H9 (cell line): ENCODE data around the gene NDRG2. TPM values are rescaled to one million over a fixed set of nuclear protein-coding genes. Genes with fewer than 3 reads are reported as not detected.

Source experiments
- DNase-seq: peaks from one replicate; pipeline ENCODE4 v3.0.0-alpha.2; 2017
- H2AFZ ChIP-seq: one replicate; pipeline ENCODE4 v1.6.1; 2013; ENCODE audit warnings: mild to moderate bottlenecking, low read length, control low read depth, moderate library complexity
- H2AK5ac ChIP-seq: 2 replicates; pipeline ENCODE4 v1.6.1; 2013; ENCODE audit warnings: low read length, control low read depth, mixed read lengths; ENCODE audit not compliant: insufficient read length
- H2BK120ac ChIP-seq: one replicate; pipeline ENCODE4 v1.6.1; 2013; ENCODE audit warnings: low read depth, mild to moderate bottlenecking, low read length, control low read depth, inconsistent platforms; ENCODE audit not compliant: poor library complexity, severe bottlenecking
- H2BK12ac ChIP-seq: 2 replicates; pipeline ENCODE4 v1.6.1; 2013; ENCODE audit warnings: low read length, control low read depth, mixed read lengths, low read depth; ENCODE audit not compliant: insufficient read length
- H2BK15ac ChIP-seq: 2 replicates; pipeline ENCODE4 v1.6.1; 2013; ENCODE audit warnings: low read depth, low read length, control low read depth
- H2BK20ac ChIP-seq: one replicate; pipeline ENCODE4 v1.6.1; 2013; ENCODE audit warnings: low read depth, mild to moderate bottlenecking, low read length, control low read depth, inconsistent platforms; ENCODE audit not compliant: poor library complexity, severe bottlenecking
- H2BK5ac ChIP-seq: 2 replicates; pipeline ENCODE4 v1.6.1; 2013; ENCODE audit warnings: low read length, control low read depth, mixed read lengths; ENCODE audit not compliant: insufficient read length
- H3K14ac ChIP-seq: 2 replicates; pipeline ENCODE4 v1.6.1; 2013; ENCODE audit warnings: low read length, control low read depth; ENCODE audit not compliant: insufficient read depth
- H3K18ac ChIP-seq: 2 replicates; pipeline ENCODE4 v1.6.1; 2013; ENCODE audit warnings: low read depth, mild to moderate bottlenecking, mixed read lengths, low read length, control low read depth; ENCODE audit not compliant: insufficient read length
- H3K23ac ChIP-seq: 2 replicates; pipeline ENCODE4 v1.6.1; 2013; ENCODE audit warnings: low read length, control low read depth, mixed read lengths, low read depth; ENCODE audit not compliant: insufficient read length
- H3K23me2 ChIP-seq: 2 replicates; pipeline ENCODE4 v1.6.1; 2013; ENCODE audit warnings: low read depth, mild to moderate bottlenecking, mixed read lengths, low read length, control low read depth; ENCODE audit not compliant: insufficient read length, poor library complexity, severe bottlenecking
- H3K27ac ChIP-seq: 2 replicates; pipeline ENCODE4 v1.5.1; 2013; ENCODE audit warnings: low read length, control low read depth, mixed read lengths, low read depth; ENCODE audit not compliant: insufficient read length
- H3K27me3 ChIP-seq: 2 replicates; pipeline ENCODE4 v1.6.1; 2013; ENCODE audit warnings: low read length, control low read depth, inconsistent platforms; ENCODE audit not compliant: insufficient read depth
- H3K4ac ChIP-seq: 2 replicates; pipeline ENCODE4 v1.6.1; 2013; ENCODE audit warnings: low read depth, mild to moderate bottlenecking, control low read depth, inconsistent platforms, low read length, moderate library complexity
- H3K4me1 ChIP-seq: 2 replicates; pipeline ENCODE4 v1.6.1; 2013; ENCODE audit warnings: low read length, control low read depth, inconsistent platforms; ENCODE audit not compliant: insufficient read depth
- H3K4me2 ChIP-seq: 2 replicates; pipeline ENCODE4 v1.6.1; 2013; ENCODE audit warnings: low read length, control low read depth, mixed read lengths; ENCODE audit not compliant: insufficient read length, insufficient read depth
- H3K56ac ChIP-seq: 2 replicates; pipeline ENCODE4 v1.6.1; 2013; ENCODE audit warnings: low read depth, mild to moderate bottlenecking, mixed read lengths, low read length, control low read depth; ENCODE audit not compliant: insufficient read length
- H3K79me1 ChIP-seq: 2 replicates; pipeline ENCODE4 v1.6.1; 2013; ENCODE audit warnings: low read depth, mild to moderate bottlenecking, moderate library complexity, low read length, control low read depth, inconsistent platforms; ENCODE audit not compliant: insufficient read depth, poor library complexity, severe bottlenecking
- H3K79me2 ChIP-seq: 2 replicates; pipeline ENCODE4 v1.6.1; 2013; ENCODE audit warnings: low read length, control low read depth, inconsistent platforms; ENCODE audit not compliant: insufficient read depth
- H3K9ac ChIP-seq: 2 replicates; pipeline ENCODE4 v1.6.1; 2013; ENCODE audit warnings: low read length, control low read depth, mixed read lengths; ENCODE audit not compliant: insufficient read length; ENCODE audit errors: extremely low read depth
- H3K9me3 ChIP-seq: one replicate; pipeline ENCODE4 v1.6.1; 2013; ENCODE audit warnings: low read depth, low read length, inconsistent platforms; ENCODE audit not compliant: control insufficient read depth
- H3T11ph ChIP-seq: one replicate; pipeline ENCODE4 v1.6.1; 2013; ENCODE audit warnings: mild to moderate bottlenecking, low read length, control low read depth, inconsistent platforms
- H4K20me1 ChIP-seq: one replicate; pipeline ENCODE4 v1.6.1; 2013; ENCODE audit not compliant: control insufficient read depth, insufficient read length, insufficient read depth
- H4K5ac ChIP-seq: 2 replicates; pipeline ENCODE4 v1.6.1; 2013; ENCODE audit warnings: low read depth, mild to moderate bottlenecking, mixed read lengths, low read length, control low read depth; ENCODE audit not compliant: insufficient read length
- H4K8ac ChIP-seq: replicated peaks from 2 replicates; pipeline ENCODE4 v1.6.1; 2013; ENCODE audit warnings: low read length, control low read depth, mixed read lengths, low read depth; ENCODE audit not compliant: insufficient read length
- H4K91ac ChIP-seq: 2 replicates; pipeline ENCODE4 v1.6.1; 2013; ENCODE audit warnings: low read depth, mild to moderate bottlenecking, moderate library complexity, mixed read lengths, low read length, control low read depth; ENCODE audit not compliant: insufficient read length
- H3K27ac Mint-ChIP-seq, 3 experiments: 2 replicates in 2 of 3; 3 replicates in 1 of 3; pipeline ENCODE4 v1.8.0; 2020 to 2021; ENCODE audit warnings: mixed read lengths in 3 of 3, mild to moderate bottlenecking in 1 of 3, moderate library complexity in 1 of 3
- H3K27me3 Mint-ChIP-seq: 2 replicates; pipeline ENCODE4 v1.8.0; 2021; ENCODE audit warnings: low read depth, mild to moderate bottlenecking, moderate library complexity, mixed read lengths
- H3K36me3 Mint-ChIP-seq, 3 experiments: 2 replicates in 2 of 3; 3 replicates in 1 of 3; pipeline ENCODE4 v1.8.0; 2020 to 2021; ENCODE audit warnings: low read depth in 3 of 3, mixed read lengths in 3 of 3; ENCODE audit not compliant: insufficient read depth in 1 of 3
- H3K4me1 Mint-ChIP-seq, 2 experiments: 2 replicates each; pipeline ENCODE4 v1.8.0; 2020; ENCODE audit warnings: mixed read lengths in 2 of 2
- H3K4me3 Mint-ChIP-seq, 2 experiments: 2 replicates in 1 of 2; 3 replicates in 1 of 2; pipeline ENCODE4 v1.8.0; 2020 to 2021; ENCODE audit warnings: mild to moderate bottlenecking in 2 of 2, mixed read lengths in 2 of 2, moderate library complexity in 1 of 2
- H3K9me3 Mint-ChIP-seq, 2 experiments: 2 replicates in 1 of 2; 3 replicates in 1 of 2; pipeline ENCODE4 v1.8.0; 2020; ENCODE audit warnings: mild to moderate bottlenecking in 2 of 2, mixed read lengths in 2 of 2, moderate library complexity in 1 of 2
- WGBS: extraction: QIAGEN DNeasy Blood & Tissue Kit; methylation state at CpG from one replicate; pipeline ENCODE4 v1.1.7; 2013; ENCODE audit warnings: missing lambda C conversion rate, low lambda C conversion rate, mixed read lengths; ENCODE audit not compliant: insufficient read length; ENCODE audit errors: extremely low coverage; 5-methylcytosine and 5-hydroxymethylcytosine counted together
- total RNA-seq: library from RNA; stranded (reverse); gene quantifications from 2 replicates; pipeline ENCODE4 v1.2.1, GENCODE V29; 2021
- TF ChIP-seq, protein P1 (sequence below): fragments of 200-600 bp; sonication (generic); conservative IDR thresholded peaks from 3 replicates; pipeline ENCODE4 v1.8.0; 2021; ENCODE audit warnings: antibody characterized with exemption, mild to moderate bottlenecking

NDRG2 gene
- total RNA-seq, 1 experiment from 2014 or later: 20.6 TPM

DNA sequence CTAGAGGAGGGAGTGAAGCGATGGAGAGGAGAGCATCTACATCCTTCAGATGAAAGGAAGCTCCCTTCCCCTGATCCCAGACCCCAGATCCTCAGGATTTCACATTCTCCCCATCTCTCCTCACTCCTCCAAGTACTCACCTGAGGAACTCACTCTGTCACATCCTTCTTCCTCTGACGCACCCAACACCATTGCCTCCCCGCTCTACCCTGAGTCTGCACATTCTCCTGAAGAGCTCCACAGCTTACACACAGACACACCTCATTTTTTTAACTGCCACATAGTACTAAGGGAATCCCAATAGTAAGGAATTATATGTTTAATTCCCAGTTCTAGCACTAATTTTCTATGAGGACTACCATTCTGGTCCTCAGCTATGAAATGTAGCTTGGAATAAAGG is 51.4 kb downstream of the NDRG2 start:
- H3K79me2 ChIP-seq: no peaks in the 10 kb centered on the region
- no peak for DNase-seq
- H2BK120ac ChIP-seq: no peak overlapping the region
- H2BK15ac ChIP-seq: no peak overlapping the region
- H4K5ac ChIP-seq: no peak overlapping the region
- no peak overlapping the region for H4K91ac ChIP-seq
- no peak overlapping the region for H3K23ac ChIP-seq
- no peak overlapping the region for H2BK5ac ChIP-seq
- Mint-ChIP-seq H3K36me3 (no peaks in the 10 kb centered on the region), H3K9me3 (no peaks in the 10 kb centered on the region), H3K4me1 (peaks cover 8 to 12% of the 10 kb centered on the region in 2 experiments), H3K27ac (no peak overlapping the region; a peak in 1 of 7 replicates), H3K27me3 (peaks cover 23% of the 10 kb centered on the region), H3K4me3 (no peak overlapping the region)
- no peaks in the 10 kb centered on the region for H3K9me3 ChIP-seq
- H3K23me2 ChIP-seq: peaks cover 6% of the 10 kb centered on the region
- no peak overlapping the region for H2AFZ ChIP-seq
- H3T11ph ChIP-seq: no peak overlapping the region
- H3K27ac ChIP-seq: no peak overlapping the region
- no peak overlapping the region for H3K18ac ChIP-seq
- no peak overlapping the region for H3K14ac ChIP-seq
- no CpG with 5 or more reads among the region's 3 CpGs for WGBS
- no peak overlapping the region for H3K4me2 ChIP-seq
- H4K20me1 ChIP-seq: no peaks in the 10 kb centered on the region
- H4K8ac ChIP-seq: no peak overlapping the region
- H2BK12ac ChIP-seq: no peak overlapping the region
- H3K27me3 ChIP-seq: no peaks in the 10 kb centered on the region
- no peak overlapping the region for H3K56ac ChIP-seq
- H2BK20ac ChIP-seq: no peak overlapping the region
- no peaks in the 10 kb centered on the region for H3K4me1 ChIP-seq
- no peak overlapping the region for H3K9ac ChIP-seq
- no peaks in the 10 kb centered on the region for H3K79me1 ChIP-seq
- no peak overlapping the region for H2AK5ac ChIP-seq
- no peak overlapping the region for H3K4ac ChIP-seq
- TF ChIP-seq, protein P1, sequence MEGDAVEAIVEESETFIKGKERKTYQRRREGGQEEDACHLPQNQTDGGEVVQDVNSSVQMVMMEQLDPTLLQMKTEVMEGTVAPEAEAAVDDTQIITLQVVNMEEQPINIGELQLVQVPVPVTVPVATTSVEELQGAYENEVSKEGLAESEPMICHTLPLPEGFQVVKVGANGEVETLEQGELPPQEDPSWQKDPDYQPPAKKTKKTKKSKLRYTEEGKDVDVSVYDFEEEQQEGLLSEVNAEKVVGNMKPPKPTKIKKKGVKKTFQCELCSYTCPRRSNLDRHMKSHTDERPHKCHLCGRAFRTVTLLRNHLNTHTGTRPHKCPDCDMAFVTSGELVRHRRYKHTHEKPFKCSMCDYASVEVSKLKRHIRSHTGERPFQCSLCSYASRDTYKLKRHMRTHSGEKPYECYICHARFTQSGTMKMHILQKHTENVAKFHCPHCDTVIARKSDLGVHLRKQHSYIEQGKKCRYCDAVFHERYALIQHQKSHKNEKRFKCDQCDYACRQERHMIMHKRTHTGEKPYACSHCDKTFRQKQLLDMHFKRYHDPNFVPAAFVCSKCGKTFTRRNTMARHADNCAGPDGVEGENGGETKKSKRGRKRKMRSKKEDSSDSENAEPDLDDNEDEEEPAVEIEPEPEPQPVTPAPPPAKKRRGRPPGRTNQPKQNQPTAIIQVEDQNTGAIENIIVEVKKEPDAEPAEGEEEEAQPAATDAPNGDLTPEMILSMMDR: no peak
